ENCODE measurements around the gene GNL1.

DNA sequence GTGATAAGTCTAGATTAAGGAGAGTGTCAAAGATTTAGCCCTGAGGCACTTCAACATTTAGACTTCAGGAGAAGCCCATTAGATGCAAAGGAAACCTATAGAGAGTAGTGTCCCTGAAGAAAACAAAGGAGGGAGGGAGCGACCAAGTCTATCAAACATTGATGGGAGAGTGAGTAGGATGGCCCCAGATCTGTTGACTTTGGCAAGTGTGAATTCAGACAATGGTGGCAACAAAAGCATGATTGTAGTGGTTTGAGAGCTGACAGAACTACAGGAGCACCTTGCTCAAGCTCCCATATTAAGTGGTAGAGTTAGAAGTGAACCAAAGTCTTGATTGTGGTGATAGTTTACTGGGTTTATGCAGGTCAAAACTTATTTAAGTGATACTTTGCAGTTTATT is 14.0 kb upstream of the GNL1 start:
- TF ChIP-seq, protein P1, sequence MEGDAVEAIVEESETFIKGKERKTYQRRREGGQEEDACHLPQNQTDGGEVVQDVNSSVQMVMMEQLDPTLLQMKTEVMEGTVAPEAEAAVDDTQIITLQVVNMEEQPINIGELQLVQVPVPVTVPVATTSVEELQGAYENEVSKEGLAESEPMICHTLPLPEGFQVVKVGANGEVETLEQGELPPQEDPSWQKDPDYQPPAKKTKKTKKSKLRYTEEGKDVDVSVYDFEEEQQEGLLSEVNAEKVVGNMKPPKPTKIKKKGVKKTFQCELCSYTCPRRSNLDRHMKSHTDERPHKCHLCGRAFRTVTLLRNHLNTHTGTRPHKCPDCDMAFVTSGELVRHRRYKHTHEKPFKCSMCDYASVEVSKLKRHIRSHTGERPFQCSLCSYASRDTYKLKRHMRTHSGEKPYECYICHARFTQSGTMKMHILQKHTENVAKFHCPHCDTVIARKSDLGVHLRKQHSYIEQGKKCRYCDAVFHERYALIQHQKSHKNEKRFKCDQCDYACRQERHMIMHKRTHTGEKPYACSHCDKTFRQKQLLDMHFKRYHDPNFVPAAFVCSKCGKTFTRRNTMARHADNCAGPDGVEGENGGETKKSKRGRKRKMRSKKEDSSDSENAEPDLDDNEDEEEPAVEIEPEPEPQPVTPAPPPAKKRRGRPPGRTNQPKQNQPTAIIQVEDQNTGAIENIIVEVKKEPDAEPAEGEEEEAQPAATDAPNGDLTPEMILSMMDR (conservative IDR thresholded peaks at IDR 0.05 in 1 of 2, IDR thresholded peaks at IDR 0.05 in 1 of 2; ENCODE audit: extremely low read depth in 1 of 2, insufficient read depth in 1 of 2, low read depth in 1 of 2, low read length in 2 of 2), result no peak
- no peak for TF ChIP-seq EZH2 (IDR thresholded peaks at IDR 0.05; ENCODE audit: borderline replicate concordance, low read length)

Data from mammary epithelial cell (primary cell).